ENCODE measurements around the gene RIIAD1. TPM values are rescaled to one million over a fixed set of nuclear protein-coding genes. Genes with fewer than 3 reads are reported as not detected.

Gene RIIAD1
- total RNA-seq, 1 donor from 2014 or later: not detected

- H3K4me3 ChIP-seq (ENCODE audit: low read depth, low read length): no peak overlapping the region
- no peak for FAIRE-seq
- DNase-seq (ENCODE audit: low read depth): no peak
- no peaks in the 10 kb centered on the region for H3K27me3 ChIP-seq (ENCODE audit: control insufficient read depth, insufficient read depth, low read length)
- no peaks in the 10 kb centered on the region for H3K36me3 ChIP-seq (ENCODE audit: control insufficient read depth, insufficient read depth, low read length)
- TF ChIP-seq, protein P1, sequence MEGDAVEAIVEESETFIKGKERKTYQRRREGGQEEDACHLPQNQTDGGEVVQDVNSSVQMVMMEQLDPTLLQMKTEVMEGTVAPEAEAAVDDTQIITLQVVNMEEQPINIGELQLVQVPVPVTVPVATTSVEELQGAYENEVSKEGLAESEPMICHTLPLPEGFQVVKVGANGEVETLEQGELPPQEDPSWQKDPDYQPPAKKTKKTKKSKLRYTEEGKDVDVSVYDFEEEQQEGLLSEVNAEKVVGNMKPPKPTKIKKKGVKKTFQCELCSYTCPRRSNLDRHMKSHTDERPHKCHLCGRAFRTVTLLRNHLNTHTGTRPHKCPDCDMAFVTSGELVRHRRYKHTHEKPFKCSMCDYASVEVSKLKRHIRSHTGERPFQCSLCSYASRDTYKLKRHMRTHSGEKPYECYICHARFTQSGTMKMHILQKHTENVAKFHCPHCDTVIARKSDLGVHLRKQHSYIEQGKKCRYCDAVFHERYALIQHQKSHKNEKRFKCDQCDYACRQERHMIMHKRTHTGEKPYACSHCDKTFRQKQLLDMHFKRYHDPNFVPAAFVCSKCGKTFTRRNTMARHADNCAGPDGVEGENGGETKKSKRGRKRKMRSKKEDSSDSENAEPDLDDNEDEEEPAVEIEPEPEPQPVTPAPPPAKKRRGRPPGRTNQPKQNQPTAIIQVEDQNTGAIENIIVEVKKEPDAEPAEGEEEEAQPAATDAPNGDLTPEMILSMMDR (IDR thresholded peaks at IDR 0.05; ENCODE audit: insufficient read depth, low read length, severe bottlenecking): no peak
These were observed 14.6 kb upstream of the RIIAD1 start for GRCh38 chr1:151706464-151707415.

- FAIRE-seq (peak; percentile 81), DNase-seq (ENCODE audit: low read depth) (no peak)
- Histone ChIP-seq H3K4me3 (ENCODE audit: low read depth, low read length) (no peak overlapping the region), H3K27me3 (ENCODE audit: control insufficient read depth, insufficient read depth, low read length) (no peaks in the 10 kb centered on the region), H3K36me3 (ENCODE audit: control insufficient read depth, insufficient read depth, low read length) (no peaks in the 10 kb centered on the region)
- TF ChIP-seq, protein P1 (IDR thresholded peaks at IDR 0.05; ENCODE audit: insufficient read depth, low read length, severe bottlenecking): no peak
These were observed 13.7 kb upstream of the RIIAD1 start for GRCh38 chr1:151707541-151708065.

GRCh38 chr1:151708891-151709290 lies 12.4 kb upstream of the RIIAD1 start:
- Histone ChIP-seq H3K27me3 (ENCODE audit: control insufficient read depth, insufficient read depth, low read length) (no peaks in the 10 kb centered on the region), H3K4me3 (ENCODE audit: low read depth, low read length) (no peak overlapping the region), H3K36me3 (ENCODE audit: control insufficient read depth, insufficient read depth, low read length) (no peaks in the 10 kb centered on the region)
- FAIRE-seq (no peak), DNase-seq (ENCODE audit: low read depth) (no peak)
- TF ChIP-seq, protein P1 (IDR thresholded peaks at IDR 0.05; ENCODE audit: insufficient read depth, low read length, severe bottlenecking): no peak

DNA sequence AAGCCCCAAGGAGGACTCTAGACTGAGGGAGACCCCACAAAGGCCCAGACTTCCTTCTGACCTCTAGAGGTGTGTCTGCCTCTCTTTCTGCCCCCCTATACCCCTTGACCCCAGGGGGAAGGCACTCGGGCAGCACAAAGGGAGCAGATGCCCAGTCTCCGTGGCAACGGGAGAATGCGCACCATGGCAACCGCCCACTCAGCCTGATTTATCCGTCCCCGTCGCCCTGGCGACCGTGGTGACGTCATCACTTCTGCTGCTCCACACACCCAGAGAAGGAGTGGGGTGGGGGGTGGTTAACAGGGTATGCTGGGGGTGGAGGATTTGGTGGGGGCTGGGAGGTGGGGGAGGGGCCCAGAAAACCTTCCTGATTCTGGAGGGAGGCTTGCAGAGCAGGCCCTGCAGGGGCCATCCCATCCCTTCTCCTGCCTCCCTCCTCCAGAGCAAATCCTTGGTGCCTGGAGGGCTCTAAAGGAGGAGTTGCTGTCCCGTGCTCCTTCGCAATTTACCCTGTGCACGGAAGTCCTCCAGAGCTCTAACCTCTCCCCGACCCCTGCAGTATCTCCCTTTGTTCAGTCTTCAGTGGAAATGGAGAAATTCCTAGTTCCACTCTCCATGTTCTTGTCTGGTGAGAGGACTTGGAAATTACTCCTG lies 11.0 kb upstream of the RIIAD1 start:
- Histone ChIP-seq H3K36me3 (ENCODE audit: control insufficient read depth, insufficient read depth, low read length) (no peaks in the 10 kb centered on the region), H3K4me3 (ENCODE audit: low read depth, low read length) (no peak overlapping the region), H3K27me3 (ENCODE audit: control insufficient read depth, insufficient read depth, low read length) (peaks cover 2% of the 10 kb centered on the region)
- no peak for FAIRE-seq
- peak; percentile 17 for DNase-seq (ENCODE audit: low read depth)
- TF ChIP-seq, protein P1 (IDR thresholded peaks at IDR 0.05; ENCODE audit: insufficient read depth, low read length, severe bottlenecking): no peak

DNA sequence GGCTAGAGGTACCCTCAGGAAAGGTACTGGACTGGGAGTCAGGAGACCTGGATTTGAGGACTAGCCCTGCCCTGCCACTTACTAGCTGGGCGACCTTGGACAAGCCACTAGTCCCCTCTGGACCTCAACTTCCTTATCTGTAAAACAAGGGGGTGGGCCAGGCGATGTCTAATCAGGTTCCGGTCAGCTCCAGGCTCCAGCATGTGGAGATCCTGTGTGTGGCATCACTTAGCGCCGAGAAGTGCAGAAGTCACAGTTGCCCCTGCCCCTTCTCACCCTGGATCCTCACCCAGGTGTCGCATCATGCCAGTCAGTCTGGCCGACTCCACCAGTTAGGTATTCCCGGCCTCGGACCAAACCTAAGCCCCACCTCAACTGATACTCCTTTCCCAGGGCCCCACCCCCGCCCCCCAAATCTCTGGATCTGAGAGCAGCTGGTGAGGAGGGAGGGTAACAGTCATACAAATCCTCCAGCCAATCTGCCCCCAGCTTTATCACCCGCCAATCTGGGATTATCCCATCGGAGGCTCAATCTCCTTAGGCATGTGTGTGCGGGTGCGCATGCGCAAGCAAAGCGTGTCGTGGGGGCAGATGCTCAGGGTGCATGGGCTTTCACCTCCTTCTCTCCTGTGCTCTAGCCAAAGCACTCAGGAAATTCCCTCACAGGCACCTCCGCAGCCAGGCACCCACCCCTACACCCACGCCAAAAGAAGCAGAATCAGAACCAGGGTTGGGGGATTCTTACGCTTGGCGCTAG lies 10.1 kb upstream of the RIIAD1 start:
- Histone ChIP-seq H3K4me3 (ENCODE audit: low read depth, low read length) (no peak overlapping the region), H3K36me3 (ENCODE audit: control insufficient read depth, insufficient read depth, low read length) (no peaks in the 10 kb centered on the region), H3K27me3 (ENCODE audit: control insufficient read depth, insufficient read depth, low read length) (peaks cover 8% of the 10 kb centered on the region)
- no peak for DNase-seq (ENCODE audit: low read depth)
- TF ChIP-seq, protein P1 (IDR thresholded peaks at IDR 0.05; ENCODE audit: insufficient read depth, low read length, severe bottlenecking): no peak
- no peak for FAIRE-seq

Measured in bronchial epithelial cell (primary cell).